Esophagus squamous epithelium (tissue), 4 donors: ENCODE measurements around the gene SLC35F6.

Experiments used
- CTCF ChIP-seq, 6 experiments: fragments of 450-650 bp in 4 of 6; fragments of 200-600 bp in 2 of 6; sonication (generic) in 2 of 6; IDR thresholded peaks; one replicate each; pipeline ENCODE4 v1.5.1; 2016 to 2019; ENCODE audit warnings: antibody characterized with exemption in 6 of 6, mild to moderate bottlenecking in 4 of 6, moderate library complexity in 4 of 6
- POLR2A ChIP-seq, 4 donors: fragments of 450-650 bp; IDR thresholded peaks; one replicate each; pipeline ENCODE4 v1.6.1; 2017; ENCODE audit warnings: antibody characterized with exemption in 4 of 4, mild to moderate bottlenecking in 4 of 4, moderate library complexity in 3 of 4

- TF ChIP-seq CTCF (IDR thresholded peaks at IDR 0.05) (no peak), POLR2A (IDR thresholded peaks at IDR 0.05) (peak in 1 of 4 donors; percentile 57)
Measured at GRCh38 chr2:26769089-26769761, 5.1 kb downstream of the SLC35F6 start.
